Activated T-cell treated with anti-CD3 and anti-CD28 coated beads, Interleukin-2, amount 50 U/mL, for 1 hour (primary cell): ENCODE data around the gene ARHGAP26.

Experiments
- DNase-seq: peaks from one replicate; pipeline ENCODE4 v3.0.0-alpha.2; 2020

ARHGAP26 gene

DNA sequence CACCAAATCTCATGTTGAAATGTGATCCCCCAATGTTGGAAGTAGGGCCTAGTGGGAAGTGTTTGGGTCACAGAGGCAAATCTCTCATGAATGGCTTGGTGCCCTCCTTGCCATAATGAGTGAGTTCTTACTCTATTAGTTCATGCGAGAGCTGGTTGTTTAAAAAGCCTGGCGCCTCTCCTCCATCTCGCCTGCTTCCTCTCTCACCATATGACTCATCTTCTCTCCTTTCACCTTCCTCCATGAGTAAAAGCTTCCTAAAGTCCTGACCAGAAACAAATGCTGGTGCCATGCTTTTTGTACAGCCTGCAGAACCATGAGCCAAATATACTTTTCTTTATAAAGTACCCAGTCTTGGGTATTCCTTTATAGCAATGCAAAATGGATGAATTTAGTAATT, 20.9 kb upstream of the ARHGAP26 start:
- DNase-seq, result no peak

DNA sequence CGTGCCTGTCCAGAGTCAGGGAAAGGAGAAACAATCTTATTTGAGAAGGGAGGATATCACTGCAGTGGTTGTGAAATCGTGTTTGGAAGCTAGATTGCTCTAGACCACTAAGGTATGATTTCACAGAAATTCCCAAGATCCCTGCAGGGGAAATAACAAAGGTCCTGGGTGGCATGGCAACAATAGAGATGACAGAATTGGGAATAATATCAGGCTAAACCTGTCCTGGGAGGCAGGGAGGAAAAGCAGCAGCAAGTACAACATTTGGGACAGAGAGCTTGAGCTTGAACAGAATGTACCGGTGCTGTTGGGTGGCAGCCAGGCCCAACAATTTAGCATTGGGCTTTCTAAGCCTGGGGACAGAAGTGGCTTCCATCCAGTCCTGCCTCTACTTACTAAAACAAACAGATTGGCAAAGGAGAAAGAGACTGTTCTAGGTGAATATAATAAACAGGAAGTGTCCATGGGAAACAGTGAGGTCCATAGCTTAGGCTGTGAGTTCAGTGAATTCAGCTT, 17.0 kb upstream of the ARHGAP26 start:
- no peak for DNase-seq

DNA sequence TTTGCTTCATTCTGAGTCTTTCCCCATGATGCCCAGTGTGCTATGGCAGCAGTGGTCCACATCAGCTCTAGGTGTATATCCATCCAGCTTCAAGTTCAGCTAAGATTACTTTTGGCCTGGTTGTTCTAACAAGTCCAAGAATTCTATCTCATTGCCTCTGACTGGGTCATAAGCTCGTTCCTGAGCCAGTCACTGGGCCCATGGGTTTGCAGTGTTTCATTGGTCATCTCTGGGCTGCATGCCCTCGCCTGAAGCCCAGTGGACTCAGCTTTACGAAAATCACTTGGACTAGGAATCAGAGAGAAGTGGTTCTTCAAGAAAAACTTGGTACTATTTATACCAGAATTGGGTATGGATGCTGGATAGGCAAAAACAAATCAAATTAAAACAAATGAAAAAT, 16.1 kb upstream of the ARHGAP26 start:
- no peak for DNase-seq

DNA sequence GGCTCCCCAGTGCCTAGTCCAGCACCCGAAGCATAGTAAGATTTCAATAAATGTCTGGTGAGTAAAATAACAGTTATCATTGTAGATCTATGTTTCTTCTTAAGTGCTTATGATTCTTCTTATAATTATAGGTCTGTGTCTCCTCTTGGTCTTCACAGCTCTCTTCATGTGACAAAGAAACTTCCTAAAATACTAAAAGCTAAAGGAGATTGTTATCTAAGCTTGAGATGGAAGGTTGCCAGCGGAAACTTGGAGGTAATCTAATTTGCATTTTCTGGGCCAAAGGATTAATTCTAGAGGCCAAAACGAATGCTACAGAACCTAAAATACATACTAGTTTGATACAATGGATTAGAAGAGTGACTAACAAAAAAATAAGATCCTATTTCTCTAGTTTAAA, 13.6 kb upstream of the ARHGAP26 start:
- DNase-seq, result no peak

DNA sequence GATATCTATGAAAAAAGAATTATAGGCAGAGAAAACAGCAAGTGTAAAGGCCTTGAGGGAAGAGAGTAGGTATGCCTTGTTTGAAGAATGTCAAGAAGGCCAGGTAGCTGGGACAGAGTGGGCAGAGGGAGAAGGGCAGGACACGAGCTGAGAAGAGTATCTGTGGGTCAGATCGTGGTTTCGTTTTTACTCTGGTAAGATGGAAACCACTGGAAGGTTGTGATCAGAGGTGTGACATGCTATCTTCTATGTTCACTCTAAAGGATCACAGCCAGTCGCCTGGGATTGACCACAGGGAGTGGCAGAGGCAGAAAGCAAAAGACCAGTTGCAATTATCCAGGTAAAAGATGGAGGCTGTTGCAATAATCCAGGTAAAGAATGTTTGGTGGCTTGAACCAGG, 12.6 kb upstream of the ARHGAP26 start:
- DNase-seq, result no peak

DNA sequence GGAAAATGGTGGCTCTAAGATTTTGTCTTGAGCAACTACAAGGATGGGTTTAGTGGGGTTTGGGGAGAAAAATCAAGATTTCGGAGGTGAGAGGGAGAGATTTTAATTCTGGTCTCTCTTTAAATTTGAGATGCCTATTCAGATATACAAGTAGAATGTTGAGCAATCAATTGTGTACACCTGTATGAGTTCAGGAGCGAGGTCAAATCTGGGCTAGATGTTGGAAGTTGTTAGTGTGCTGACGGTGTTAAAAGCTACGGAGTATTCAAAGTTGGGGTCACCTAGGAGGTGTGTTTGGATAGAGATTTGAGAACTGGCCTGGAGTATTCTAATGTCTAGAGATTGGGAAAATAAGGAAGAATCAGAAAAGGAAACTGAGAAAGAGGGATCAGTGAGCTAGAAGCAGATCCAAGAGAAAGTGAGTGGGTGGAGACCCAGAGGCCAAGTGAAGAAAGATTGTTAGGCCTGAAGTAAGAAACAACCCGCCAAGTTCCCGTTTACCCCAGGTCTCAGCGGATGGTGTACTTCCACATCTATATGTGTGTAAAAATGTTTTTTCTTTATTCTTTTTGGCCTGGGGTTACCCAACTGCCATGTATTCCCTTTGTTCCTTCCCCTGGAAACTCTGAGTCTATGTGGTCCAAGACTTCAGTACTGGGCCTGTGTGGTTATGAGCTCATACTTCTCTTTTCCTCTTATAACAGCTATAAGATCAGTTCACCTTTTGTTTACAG, 11.9 kb upstream of the ARHGAP26 start:
- DNase-seq, result no peak

DNA sequence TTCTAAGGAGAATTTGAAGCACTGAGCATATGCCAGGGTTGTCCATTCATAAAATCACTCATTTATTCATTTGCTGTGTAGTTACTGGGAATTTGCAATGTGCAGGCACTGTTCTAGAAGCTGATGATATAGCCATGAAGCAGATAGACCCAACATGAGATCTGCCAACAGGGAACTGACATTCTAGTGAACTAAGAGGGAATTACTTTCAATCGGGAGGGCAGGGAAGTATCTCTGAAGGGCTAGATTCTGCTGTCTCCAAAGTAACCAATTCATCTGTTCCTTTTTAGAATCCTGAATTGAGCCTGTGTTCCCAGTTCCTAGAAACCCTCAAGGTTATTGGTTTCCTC, 11.4 kb upstream of the ARHGAP26 start:
- no peak for DNase-seq

DNA sequence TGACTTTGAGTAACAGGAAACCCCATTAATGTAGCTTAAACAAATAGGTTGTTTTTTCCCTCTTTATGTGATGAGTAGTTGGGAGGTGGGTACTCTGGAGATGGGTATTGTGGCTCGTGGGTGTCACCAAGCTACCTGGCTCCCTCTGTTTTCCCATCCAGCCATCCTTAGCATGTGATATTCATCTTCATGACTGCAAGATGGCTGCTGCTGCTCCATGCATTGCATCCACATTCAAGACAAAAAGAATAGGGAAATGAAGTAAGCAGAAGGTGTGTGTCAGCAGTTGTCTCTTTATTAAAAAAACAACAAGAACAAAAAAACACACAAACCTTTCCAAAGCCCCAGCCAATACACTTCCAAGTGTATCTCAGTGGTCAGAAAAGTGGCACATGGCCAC, 6.5 kb upstream of the ARHGAP26 start:
- no peak for DNase-seq

DNA sequence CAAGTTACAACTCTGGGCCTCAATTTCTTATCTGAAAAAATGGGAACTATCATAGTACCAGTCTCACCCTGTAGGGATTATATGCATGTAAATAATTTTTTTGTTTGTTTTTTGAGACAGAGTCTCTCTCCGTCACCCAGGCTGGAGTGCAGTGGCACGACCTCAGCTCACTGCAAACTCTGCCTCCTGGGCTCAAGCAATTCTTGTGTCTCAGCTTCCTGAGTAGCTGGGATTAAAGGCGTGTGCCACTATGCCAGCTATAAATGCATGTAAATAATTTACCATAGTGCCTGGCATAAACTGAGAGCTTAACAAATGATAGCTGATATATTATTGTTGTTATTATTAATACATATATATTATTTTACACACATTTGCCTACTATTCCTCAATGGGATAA, 3.0 kb upstream of the ARHGAP26 start:
- no peak for DNase-seq

DNA sequence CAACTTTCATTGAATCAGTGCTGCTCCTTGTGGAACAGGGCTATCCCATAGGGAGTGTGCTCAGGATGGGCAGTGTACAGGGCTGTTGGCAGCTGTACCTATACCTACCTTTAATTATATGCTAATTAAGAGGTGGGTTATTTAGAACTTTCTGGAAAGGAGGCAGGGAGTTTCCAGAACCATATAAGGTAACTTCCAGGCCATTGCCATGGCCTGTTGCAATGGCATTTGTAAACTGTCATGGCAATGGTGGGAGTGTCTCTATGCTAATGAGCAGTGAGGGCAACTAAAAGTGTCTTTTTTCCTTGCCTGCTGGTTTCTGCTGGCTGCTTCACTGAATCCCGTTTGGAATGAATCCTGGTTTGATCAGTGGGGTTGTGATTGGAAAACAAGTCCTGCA, 2.3 kb upstream of the ARHGAP26 start:
- DNase-seq, result no peak

DNA sequence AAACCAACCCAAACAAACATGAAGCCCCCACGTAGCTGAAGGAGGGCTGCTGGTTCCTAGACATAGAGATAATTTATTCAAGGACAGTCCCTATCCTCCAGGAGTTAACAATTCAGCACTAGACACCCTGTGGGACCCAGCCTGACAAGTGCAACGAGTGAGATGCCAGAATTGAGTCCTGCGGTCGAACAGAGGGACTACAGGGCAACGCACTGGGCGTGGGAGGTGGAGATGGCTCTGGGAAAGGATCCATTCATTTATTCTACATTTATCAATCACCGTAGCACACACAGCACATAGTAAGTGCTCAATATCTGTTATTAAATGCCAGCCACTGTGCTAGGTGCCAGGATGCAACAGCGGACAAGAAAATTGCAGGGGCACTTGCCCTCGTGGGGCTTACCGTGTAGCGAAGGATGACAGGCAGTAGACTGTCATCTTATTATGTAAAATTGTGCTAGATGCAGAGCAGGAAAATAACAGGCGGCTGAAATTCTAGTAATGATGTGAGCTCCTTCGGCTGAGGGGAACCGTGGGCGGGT, 855 bp upstream of the ARHGAP26 start:
- no peak for DNase-seq

DNA sequence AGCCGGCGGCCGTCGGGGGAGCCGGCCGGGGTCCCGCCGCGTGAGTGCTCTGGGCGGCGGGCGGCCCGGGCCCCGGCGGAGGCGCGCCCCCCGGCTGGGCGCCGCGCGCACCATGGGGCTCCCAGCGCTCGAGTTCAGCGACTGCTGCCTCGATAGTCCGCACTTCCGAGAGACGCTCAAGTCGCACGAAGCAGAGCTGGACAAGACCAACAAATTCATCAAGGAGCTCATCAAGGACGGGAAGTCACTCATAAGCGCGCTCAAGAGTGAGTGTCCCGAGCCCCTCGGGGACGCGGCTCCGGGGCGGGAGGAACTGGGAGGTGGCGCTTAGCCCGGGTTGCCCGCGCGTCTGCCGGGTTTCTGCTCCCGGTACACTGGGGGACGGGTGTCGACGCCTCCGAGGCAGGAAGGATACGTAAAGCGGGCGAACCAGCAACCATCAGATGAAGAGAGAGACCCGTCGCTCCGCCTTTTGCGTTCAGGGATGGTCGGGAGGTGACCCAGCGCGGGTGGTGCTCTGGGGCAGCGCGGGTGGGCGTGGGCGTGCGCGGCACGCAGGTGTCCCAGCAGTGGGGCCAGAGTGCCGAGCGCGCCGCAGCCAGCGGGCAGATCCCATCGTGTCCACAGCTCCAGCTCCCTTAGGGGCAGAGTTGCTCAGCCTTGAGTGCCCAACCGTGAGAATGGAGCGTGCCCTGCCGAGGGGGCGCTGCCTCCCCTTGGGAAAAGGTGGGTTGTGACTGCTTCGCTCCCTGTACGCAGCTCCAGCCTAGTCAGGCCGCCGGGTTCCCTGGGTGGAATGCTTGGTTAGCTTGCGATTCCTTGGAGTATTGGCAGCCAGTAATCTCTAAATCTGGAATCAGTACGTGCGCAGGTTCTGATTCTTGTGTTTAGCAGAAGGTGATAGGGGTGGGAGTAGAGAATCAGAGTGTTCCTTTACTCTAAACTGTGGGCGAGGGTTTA, 753 bp downstream of the ARHGAP26 start:
- peak; percentile 69 for DNase-seq

DNA sequence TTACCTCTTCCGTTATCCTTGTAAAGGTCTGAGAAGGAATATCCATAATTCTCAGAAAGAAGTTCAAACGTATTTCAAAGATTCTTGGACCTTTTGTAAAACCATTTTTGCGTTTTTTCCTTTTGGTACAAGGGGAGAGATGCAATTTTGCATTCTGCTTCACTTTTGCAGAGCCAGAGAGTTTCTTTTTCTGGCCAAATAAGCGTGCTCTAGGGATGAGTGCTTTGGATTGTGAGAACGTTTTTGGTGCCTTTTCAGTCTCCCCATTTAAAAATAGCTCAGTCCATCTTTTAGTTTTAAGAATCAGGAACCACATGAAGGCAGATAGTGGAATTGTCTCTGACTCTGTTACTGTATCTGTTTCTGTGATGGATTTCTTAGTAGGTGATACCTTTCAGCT, 1.5 kb downstream of the ARHGAP26 start:
- DNase-seq, result no peak

DNA sequence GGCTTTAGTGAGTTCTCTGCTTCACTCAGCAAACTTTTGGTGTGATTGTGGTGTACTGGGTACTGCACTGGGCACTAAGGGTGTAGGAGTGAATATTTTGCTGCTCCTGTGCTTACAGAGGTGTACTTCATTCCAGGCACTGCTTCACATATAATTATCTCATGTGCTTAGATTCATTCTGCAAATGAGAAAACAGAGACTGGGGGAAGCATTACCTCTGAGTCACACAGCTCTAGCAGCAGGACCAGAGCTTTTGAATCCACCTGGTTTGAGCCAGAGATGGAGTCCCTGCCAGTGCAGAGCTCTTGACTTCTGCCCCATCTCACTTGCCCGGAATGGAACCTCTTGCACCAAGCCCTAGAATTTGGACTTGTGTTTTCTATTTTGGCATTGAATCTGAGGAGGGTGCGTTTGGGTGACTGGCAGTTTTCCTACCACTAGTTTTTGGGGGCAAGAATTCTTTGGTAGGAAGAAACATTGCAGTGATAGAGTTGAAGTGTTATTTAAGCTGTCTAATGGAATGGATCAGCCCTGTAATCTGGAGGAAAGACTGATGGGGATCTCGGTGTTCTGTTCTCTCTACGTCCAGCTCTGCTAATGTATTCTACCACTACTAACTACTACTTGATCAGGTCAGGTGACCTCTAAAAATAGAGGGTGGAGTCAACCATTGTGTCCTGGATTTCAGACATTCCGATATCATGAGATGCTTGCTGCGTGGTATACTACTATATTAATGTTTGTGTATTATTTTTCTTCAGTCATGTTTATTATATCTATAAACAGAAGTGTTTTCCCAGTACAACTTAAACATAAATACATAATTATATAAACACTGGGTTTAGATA, 2.5 kb downstream of the ARHGAP26 start:
- DNase-seq, result no peak

DNA sequence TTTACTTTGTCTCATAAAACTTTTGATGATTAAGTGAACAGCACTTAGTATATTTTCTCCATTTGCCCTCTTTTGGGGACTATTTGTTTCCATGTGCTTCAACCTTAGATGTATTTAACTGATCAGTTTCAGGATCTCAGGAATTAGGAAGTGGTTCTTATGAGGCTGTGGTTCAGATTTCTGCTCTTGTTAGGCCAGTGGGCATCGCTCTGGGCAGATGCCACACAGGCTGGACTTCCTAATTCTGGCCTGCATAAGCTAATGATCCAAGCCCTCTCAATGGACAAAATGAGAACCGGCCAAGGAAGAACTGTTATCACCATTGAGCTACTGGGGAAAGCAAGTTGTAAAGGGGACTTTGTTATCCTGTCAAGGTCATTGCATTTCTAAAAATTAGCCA, 6.9 kb downstream of the ARHGAP26 start:
- DNase-seq, result no peak

DNA sequence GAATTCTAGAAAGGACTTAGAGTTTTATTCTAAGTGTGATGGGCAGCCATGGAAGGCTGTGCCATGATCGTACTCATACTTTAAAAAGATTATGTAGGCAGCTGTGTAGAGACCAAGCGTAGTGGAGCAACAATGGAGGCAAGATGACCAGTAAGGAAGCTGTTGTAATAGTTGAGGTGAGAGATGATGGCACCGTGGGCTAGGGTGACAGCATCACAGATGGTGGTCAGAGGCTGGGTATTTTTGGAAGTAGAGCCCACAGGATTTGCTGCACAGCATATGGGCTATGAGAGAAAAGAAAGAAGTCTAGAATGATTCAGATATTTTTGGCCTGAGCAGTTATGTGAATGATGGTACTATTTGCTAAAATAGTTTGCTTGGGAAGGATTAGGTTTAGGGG, 7.7 kb downstream of the ARHGAP26 start:
- no peak for DNase-seq

DNA sequence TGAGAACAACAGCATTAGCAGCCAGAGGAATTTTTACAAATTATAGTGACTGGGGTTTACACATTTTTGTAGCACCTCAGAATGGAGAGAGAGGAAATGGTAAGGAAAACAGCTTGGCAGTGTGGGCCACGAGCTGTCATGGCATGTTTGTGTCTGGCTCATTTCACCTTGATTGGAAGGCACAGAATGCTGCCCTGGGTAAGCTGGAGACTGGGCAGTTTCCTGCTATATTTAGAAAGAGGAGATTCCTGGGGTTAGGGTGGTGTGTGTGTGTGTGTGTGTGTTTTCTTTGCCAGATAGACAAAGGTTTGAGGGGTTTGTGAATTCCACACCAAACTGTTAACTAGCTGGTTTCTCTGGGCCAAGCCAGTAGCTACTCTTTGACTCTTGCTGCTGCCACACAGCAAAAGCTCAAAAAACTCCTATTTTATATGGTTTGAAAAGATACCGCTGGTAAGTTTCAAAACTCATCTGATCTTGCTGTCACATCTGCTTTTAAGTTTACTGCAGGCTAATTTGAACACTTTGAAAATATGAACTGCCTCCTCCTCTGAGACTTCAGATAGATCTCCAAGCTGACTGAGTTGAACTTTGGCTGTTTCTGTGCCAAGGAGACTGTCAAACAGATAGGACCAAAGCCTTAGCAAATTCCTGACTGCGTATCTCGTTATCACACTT, 9.1 kb downstream of the ARHGAP26 start:
- no peak for DNase-seq

DNA sequence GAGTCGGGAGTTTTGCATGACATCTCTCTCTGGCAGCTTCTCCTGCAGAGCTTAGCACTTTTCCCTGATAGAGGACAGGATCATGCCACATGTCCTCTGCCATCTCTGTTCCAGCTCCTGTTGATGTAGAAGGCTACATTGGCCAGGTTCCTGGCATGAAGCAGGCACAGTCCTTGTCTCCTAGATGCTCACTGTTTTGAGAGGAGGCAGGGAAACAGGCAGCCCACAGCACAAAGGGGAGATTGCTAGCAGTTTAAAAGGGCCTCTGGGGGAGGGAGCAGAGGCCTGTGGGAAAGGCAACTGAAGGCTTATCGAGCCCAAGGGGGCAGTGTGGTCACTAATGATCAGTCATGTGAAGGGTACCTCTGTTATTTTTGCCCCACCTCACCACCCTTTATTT, 10.7 kb downstream of the ARHGAP26 start:
- no peak for DNase-seq

DNA sequence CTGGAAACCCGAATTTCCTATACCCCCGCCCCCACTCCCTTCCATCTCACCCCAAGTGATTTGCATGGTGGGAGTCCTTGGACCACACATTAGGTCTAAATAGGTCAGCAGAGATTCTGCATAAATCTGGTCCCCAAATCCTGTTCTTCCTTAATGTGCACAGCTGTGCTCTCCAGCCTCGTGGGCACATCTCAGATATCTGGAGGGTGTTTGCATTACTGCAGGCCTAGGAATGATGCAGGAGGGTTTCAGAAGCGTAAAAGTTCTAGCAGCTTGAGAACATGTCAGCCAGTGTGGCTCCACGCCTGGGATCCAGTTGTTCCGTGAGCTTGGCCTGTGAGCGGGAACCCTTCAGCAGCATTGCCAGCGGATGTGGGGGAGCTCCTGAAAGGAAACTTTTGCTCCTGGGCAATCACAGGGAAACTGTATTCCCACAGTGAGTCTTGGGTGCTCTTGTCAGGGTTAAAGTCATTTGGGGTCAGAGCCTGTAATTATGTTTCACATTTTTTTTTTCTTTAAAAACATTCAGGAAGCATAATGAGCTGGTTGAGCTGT, 12.9 kb downstream of the ARHGAP26 start:
- DNase-seq, result no peak

DNA sequence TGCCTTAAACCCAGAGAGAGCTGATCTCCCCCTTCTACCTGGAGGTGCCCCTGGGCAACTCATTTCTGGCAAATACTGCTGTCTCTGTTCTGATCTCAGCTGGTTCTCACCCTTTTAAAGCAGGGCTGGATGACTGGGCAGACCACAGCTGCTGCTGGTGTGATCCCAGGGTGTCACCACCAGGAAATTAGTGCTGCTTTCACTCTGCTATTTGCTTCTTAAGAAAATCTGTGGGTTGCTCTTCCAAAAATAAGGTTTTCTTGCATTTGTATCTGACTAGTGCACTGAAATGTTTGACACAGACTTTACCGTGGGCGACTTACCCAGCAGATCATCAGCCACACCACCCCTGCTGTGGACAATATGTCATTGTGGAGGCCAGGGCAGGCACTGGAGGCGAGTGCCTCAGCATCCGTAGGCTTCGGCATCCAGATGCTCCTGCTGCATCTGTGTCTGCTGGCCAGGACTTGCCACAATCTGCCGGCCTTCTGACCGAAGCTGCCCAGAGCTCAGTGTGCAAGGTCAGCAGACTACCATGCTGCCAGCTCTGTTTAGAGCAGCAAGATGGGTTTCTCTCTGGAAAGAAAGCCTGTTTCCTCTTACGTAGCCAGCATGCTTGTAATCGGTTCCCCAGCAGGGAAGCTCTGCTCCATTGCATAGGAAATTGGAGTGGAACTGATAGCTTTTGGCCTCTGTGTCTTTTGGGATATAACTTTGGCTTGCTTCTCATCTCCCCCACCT, 13.6 kb downstream of the ARHGAP26 start:
- peak; percentile 30 for DNase-seq

DNA sequence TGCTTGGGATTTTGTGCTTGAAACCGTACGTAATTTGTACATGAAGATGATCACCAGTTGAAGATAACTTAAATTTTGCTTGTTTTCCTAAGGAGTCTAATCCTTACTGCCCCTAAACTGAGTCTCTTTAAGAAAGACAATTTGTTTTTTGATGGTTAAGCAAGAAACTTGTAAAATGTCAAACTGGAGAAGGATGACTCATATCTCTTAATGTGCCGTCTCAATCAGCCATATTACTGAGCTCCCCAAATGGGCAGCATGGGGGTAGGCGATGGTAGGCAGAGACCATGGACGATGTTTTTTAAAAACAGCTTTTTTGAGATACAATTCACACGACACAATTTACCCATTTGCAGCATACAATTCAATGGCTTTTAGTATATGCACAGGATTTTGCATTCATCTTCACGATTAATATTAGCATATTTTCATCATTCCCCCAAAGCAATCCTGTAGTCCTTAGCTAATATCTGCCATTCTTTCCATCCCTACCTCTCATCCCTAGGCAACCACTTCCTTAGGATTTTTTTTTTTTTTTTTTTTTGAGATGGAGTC, 14.3 kb downstream of the ARHGAP26 start:
- no peak for DNase-seq
